Stimulated activated naive CD8-positive, alpha-beta T cell treated with anti-CD3 and anti-CD28 coated beads, Interleukin-15, Interleukin-2, amounts not matched to agents 100 U/mL and 50 U/mL, for 24 hours (primary cell): Measurements from ENCODE around the gene MB.
"Not testable (repeated sequence)": the region's sequence is repeated elsewhere in the genome, so short reads cannot be mapped to it uniquely, and the experiment has no call there.

ENCODE experiments used
- ATAC-seq: fragments of 150-1000 bp; cut with Tn5 transposase; one replicate; pipeline ENCODE4 v1.10.0; 2021
- DNase-seq: peaks from one replicate; pipeline ENCODE4 v3.0.0; 2021

The MB gene

GRCh38 chr22:35637254-35637653 lies 20.1 kb upstream of the MB start:
- ATAC-seq = no peak

GRCh38 chr22:35634943-35635540 lies 17.9 kb upstream of the MB start:
- ATAC-seq (no peak), DNase-seq (no peak)

More at GRCh38 chr22:35637254-35637653, 20.1 kb upstream of the MB start:
- no peak for DNase-seq

GRCh38 chr22:35634015-35634414 lies 16.9 kb upstream of the MB start:
- DNase-seq (no peak), ATAC-seq (no peak)

- DNase-seq (no peak), ATAC-seq (no peak)
Observed at GRCh38 chr22:35633520-35633919, 16.4 kb upstream of the MB start.

- ATAC-seq (no peak), DNase-seq (no peak)
Observed at GRCh38 chr22:35632935-35633334, 15.8 kb upstream of the MB start.

- ATAC-seq = no peak
- DNase-seq = peak; percentile 53
Observed at GRCh38 chr22:35631597-35631996, 14.5 kb upstream of the MB start.

GRCh38 chr22:35630891-35631290 lies 13.8 kb upstream of the MB start:
- DNase-seq = no peak
- ATAC-seq = no peak

- DNase-seq (no peak), ATAC-seq (no peak)
Observed at GRCh38 chr22:35630387-35630793, 13.3 kb upstream of the MB start.

GRCh38 chr22:35629406-35630216 lies 12.5 kb upstream of the MB start:
- DNase-seq (peak; percentile 76), ATAC-seq (peak; percentile 70)

GRCh38 chr22:35628732-35629131 lies 11.6 kb upstream of the MB start:
- DNase-seq = no peak
- no peak for ATAC-seq

- ATAC-seq (peak; percentile 42), DNase-seq (peak; percentile 76)
Observed at GRCh38 chr22:35627267-35628041, 10.3 kb upstream of the MB start.

GRCh38 chr22:35625763-35626432 lies 8.8 kb upstream of the MB start:
- no peak for ATAC-seq
- DNase-seq = no peak

GRCh38 chr22:35624547-35624946 lies 7.4 kb upstream of the MB start:
- no peak for DNase-seq
- no peak for ATAC-seq

GRCh38 chr22:35623885-35624284 lies 6.8 kb upstream of the MB start:
- ATAC-seq, DNase-seq: not testable (repeated sequence)

- no peak for ATAC-seq
Observed at GRCh38 chr22:35622191-35622913, 5.2 kb upstream of the MB start.

GRCh38 chr22:35621451-35621850 lies 4.3 kb upstream of the MB start:
- ATAC-seq (no peak), DNase-seq (no peak)

More at GRCh38 chr22:35622191-35622913, 5.2 kb upstream of the MB start:
- DNase-seq = no peak

GRCh38 chr22:35620624-35621251 lies 3.6 kb upstream of the MB start:
- DNase-seq = no peak
- ATAC-seq = no peak

GRCh38 chr22:35619336-35620094 lies 2.4 kb upstream of the MB start:
- no peak for DNase-seq
- ATAC-seq = no peak

GRCh38 chr22:35618427-35619223 lies 1.5 kb upstream of the MB start:
- no peak for DNase-seq
- no peak for ATAC-seq

- no peak for DNase-seq
- no peak for ATAC-seq
Observed at GRCh38 chr22:35616043-35616442, 1.1 kb downstream of the MB start.
